Measurements from ENCODE around the gene RTF1.

Gene RTF1

DNA sequence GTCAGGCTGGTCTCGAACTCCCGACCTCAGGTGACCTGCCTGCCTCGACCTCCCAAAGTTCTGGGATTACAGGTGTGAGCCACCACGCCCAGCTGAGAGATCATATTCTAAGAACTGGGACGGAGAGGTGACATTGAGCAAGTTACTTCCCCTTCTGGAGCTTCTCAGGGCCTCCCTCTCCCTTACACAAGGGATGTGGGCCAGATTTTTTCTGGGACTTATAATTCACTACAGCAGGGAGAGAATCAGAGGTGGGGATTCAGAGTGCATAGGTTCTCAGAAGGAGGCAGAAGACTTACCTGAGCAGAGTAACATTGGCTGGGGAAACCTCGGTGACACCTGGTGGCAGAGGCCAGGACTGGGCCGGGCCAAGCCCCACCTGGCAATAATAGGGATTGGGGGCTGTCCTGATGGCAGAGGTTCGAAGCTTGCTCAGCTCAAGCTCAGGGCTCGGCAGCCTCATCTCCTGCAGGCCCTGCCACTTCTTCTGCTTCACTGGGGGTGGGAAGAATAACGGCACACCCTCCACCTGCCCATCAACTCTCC is 90.0 kb downstream of the RTF1 start:
- DNase-seq (ENCODE audit: low read depth), result no peak

DNA sequence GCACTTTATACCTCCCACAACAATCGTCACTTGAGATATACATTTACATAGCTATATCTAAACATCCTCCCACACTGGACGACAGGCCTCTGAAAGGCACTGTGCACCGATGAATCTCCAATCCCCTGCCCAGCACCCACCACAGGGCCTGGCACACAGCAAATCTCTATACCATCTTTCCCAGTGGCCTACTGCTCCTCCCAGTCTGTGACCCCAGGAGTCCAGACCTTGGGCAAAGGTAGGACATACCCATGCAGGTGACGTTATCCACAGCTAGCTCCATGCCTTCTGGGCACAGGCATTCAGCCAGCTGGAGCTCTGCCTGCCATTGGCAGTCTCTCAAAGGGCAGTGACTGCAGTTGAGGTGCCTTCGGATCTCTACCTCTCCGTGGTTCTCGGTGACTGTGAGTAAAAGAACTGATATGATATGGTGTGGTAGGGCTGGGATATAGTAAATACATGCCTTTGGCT is 91.0 kb downstream of the RTF1 start:
- DNase-seq (ENCODE audit: low read depth), result no peak

DNA sequence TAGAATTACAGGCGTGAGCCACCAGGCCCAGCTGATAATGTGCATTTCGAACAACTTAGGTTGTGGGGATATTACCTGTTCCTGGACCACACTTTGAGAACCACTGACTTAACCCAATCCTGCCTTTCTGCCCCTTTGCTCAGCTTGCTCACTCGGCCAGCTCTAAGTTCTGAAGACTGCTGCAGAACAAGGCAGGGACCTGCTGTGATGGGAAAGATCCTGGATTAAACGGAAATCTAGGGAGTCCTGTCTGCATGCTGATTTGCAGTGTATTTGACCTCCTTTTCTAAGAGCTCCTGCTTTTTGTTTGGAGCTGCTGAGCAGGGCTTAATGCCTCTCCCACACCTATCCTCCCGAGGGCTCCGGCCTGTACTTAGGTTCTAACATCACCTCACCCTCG is 93.8 kb downstream of the RTF1 start:
- DNase-seq (ENCODE audit: low read depth), result no peak

DNA sequence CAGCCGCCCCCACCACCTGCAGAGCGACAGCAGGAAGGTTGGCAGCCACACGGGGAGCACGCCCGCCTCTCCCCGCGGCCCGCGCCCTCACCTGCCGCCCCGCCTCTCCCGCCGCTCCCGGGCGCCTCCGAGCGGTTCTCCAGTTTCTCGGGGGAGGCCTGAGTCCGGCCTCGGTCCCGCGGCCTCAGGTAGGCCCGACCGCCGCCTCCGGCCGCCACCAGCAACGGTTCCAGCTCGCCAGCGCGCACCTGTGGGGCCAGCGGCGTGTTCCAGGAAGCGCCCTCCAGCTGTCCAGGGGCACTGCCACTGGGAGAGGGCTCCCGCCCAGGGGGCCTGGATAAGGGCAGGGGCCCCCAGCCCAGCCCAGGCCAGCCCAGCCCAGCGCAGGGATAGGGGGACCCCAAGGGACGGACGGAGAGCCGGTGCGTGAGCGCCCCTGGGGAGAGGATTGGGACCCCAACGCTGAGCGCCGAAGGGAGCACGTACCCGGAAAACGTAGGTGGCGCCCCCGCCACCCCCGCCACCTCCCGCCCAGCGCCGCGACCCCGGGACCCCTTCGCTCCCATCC is 94.5 kb downstream of the RTF1 start:
- no peak for DNase-seq (ENCODE audit: low read depth)

DNA sequence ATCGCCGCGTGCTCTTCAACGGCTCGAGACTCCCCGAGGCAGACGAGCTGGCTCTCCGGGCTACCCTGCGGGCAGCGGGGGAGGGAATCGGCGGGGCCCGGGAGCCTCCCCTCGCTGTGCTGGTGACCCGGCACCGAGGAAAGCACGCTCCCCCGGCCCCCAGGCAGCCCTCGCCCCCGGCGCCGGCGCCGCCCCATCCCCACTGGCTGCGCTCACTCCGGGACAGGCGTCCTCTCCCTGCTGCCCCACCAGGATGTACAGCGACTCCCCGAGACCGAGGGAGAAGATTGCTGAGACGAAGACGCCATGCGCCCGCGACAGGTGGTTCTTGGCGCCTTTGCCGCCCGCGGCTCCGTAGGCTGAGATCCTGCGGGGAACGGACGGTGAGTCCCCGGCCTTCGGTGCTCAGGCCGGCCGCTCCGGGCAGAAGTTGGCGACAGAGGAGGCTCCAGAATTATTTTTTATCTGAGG is 95.0 kb downstream of the RTF1 start:
- DNase-seq (ENCODE audit: low read depth), result no peak

DNA sequence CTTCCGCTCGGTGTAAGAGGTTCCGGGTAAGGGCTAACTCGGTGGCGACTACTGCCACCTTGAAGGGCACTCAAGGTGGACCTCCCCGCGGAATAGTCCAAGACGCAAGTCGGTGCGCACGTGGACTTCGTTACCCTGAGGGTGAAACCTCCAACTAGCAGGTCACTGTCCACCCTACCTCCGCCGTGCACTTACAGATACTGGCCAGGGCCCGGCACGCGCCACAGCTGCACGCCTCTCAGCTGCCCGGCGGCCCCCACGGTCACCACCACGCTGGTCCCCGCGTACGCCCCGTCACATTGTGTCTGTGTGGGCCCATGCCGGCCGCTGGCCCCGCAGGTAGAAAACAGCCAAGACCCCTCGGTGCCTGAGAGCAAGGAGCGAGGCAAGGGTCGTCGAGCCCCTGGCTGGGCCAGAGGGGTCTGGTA is 95.6 kb downstream of the RTF1 start:
- no peak for DNase-seq (ENCODE audit: low read depth)

DNA sequence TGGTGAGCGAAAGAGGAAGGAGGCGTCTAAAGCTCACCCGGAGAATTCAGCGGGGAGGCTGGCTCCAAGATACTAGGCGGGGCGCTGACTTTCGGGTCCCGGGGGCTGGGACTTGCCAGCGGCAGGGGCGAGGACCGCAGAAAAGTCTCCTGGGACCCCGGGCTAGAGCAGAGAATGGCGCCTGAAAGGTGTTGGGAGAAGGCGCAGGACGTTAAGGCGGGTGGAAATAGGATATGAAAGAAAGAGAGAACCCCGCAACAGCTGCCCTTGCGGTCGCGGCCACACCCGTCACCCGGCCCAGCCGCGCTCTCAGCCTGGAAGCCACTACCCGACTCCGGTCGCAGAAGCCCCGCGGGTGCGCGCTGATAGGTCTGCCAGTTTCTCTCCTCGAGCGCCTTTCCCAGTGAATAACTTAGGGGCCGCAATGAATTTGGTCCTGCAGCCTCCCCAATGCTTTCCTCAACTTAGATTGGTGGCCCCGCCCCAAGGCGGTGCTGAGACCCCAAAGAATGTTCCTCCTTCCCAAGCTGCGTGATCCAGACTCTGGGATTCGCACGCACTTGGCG is 96.1 kb downstream of the RTF1 start:
- no peak for DNase-seq (ENCODE audit: low read depth)

DNA sequence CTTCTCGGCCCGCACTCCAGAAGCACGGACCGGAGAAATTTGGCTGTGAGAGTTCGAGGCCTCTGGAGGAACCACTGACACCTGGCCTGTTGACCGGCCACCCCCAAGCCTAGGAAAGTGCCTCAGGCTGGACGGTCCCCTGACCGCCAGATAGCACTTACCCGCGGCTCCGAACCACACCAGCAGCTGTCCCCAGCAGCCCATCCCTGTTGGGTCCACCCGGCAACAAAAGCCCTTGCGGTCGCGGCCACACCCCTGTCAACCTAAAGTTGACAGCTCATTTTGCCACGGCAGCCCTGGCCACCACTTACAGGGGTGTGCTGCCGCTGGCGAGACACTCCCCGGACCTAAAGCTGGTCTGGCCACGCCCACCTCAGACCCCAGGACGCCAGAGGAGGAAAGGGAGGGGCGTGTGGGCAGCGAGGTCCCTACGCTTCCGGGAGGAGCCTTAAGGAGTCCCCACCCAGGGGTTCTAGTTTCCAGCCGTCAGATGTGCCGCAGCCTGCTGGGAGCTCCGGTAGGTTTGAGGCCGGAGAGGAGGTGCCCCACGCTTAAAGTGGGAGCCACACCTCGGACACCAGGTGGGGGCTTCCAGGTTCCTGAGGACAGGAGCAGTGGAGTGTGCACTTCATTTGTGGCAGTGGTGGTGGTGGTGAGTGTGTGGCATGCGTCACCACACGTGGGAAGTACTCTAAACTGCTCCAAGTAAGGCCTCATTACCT is 96.8 kb downstream of the RTF1 start, which contains the start of gene LTK:
LTK (minus strand) TSS at position 322 of the 722 bp plus-strand sequence; CDS start at position 204, 118 bp downstream.
- no peak for DNase-seq (ENCODE audit: low read depth)

DNA sequence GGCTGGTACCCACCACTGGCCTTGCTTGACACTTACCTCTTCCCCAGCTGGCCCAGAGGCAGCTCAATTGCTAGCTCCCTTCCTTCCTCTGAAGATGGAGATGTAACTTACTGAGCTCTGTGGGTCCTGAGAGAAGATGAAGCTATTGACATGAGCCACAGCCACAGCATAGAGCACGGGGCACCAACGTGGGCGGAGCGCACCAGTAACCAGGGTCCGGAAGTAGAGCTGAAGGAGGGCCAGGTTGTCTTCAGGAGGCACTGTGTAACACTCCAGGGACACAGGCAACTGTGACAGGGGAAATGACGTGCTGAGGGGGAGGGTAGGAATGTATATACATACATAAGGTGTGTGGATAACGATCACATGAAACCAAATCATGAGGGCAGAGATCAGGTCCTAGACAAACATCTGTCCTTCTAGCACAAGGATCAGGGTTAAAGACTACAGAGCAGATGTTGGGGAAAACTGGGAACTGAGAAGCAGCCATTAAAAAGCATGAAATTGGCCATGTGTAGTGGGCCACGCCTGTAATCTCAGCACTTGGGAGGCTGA is 101.1 kb downstream of the RTF1 start:
- no peak for DNase-seq (ENCODE audit: low read depth)

DNA sequence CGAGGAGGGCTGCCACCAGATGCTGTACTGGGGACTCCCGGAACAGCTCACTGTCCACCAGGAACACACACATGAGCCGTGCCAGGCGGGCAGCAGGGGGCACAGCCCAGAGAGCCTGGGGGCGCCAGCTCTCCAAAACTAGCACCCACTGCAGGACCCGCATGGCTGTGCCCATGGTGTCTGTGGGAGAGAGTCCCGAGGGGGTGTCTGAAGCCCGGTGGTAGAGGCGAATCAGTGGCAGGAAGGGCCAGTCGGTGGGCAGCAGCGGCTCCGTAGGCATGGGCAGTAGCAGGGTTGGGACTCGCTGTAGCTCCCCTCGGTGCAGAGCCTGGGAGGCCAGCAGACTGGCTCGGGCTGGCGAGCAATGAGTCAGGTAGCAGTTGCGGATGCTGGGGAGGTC is 103.7 kb downstream of the RTF1 start:
- no peak for DNase-seq (ENCODE audit: low read depth)

DNA sequence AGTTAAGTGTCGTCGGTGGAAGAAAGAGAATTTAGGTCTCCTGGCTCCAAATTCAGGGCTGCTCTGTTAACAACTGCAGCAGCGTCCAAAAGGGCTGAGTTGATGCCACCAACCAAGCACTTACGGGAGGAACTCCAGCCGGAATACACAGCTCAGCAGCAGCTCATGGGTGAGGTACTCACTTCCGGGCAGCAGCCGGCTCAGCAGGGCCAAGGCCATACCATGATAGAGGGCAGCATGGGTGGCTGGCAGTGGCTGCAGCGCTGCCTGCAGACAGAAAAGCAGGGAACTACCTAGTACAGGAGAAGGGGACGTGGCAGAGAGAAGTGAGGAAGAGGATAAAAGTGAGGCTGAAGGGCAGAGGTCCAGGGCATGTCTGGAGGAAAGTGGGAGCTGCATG is 104.7 kb downstream of the RTF1 start:
- no peak for DNase-seq (ENCODE audit: low read depth)

DNA sequence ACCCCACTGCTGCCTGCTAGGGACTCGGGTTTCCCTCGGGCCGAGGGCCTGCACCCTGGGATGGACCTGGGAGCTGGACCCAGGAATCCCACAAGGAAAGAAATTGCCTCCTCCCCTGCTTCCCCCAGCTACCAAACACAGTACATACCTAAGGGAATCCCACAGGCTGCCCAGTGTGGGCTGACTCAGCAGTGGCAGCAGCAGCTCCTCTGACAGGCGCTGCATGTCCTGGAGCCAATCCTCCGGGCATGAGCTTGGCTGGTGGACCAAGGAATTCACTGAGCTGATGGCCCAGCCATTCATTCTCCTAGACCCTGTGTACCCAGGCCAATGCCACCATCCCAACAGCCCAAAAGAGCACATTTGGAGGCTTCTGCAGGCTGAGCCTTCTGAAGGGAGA is 106.2 kb downstream of the RTF1 start:
- DNase-seq (ENCODE audit: low read depth), result no peak

DNA sequence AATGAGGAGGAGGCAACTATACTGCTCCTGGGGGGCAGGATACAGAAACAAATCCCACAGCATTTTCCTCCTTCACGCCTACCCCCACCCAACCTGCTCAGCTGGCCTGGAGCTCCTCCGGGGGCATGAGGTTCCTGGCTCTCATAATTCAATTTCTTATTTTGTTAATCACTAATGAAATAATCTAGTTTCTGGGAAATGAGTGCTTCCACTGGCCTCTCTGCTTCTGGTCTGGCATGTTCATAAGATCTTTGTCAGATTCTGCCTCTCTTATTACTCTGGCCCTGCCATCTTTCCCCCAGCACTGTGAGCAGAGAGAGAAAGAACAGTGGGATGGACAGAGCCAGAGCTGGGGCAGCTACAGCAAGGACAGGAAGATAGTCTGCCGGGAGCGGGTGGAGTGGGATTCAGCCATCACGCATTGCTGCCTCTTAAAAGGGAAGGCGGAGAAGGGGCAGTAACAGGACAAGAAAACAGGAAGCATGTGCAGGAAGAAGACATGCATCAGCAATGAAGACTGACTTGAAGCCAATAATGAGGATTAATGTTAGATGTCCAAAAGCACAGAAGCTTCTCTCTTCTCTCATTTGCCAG is 113.6 kb downstream of the RTF1 start:
- no peak for DNase-seq (ENCODE audit: low read depth)

Measured in stromal cell of bone marrow (primary cell).